Activated CD8-positive, alpha-beta T cell treated with anti-CD3 and anti-CD28 coated beads, Interleukin-2, amount 10 ng/mL, durations not matched to agents 7 days and 5 days (primary cell): ENCODE measurements around the gene PRKCZ. TPM values are rescaled to one million over a fixed set of nuclear protein-coding genes. Genes with fewer than 3 reads are reported as not detected.

Experiments used
- ATAC-seq: fragments of 150-1000 bp; cut with Tn5 transposase; one replicate; pipeline ENCODE4 v1.10.0; 2021; ENCODE audit warnings: moderate library complexity
- CTCF ChIA-PET: fragments of 350-600 bp; sonication (Branson Sonifier 250); formaldehyde crosslinking; loops from one replicate; lab custom pipeline; 2021; ENCODE audit warnings: antibody characterized with exemption; lab: Charles Lee
- POLR2A ChIA-PET: fragments of 350-600 bp; sonication (Branson Sonifier 250); formaldehyde crosslinking; loops from one replicate; lab custom pipeline; 2021; ENCODE audit warnings: antibody characterized with exemption; lab: Charles Lee
- DNase-seq: peaks from one replicate; pipeline ENCODE4 v3.0.0-alpha.2; 2020
- H3K27ac Mint-ChIP-seq: one replicate; pipeline ENCODE4 v1.8.0; 2021; ENCODE audit warnings: mild to moderate bottlenecking, mixed read lengths
- H3K27me3 Mint-ChIP-seq: one replicate; pipeline ENCODE4 v1.8.0; 2021; ENCODE audit warnings: low read depth, mixed read lengths
- H3K36me3 Mint-ChIP-seq: one replicate; pipeline ENCODE4 v1.8.0; 2021; ENCODE audit warnings: low read depth, mixed read lengths
- H3K4me1 Mint-ChIP-seq: one replicate; pipeline ENCODE4 v1.8.0; 2021; ENCODE audit warnings: low read depth, mixed read lengths
- H3K4me3 Mint-ChIP-seq: one replicate; pipeline ENCODE4 v1.8.0; 2021; ENCODE audit warnings: mild to moderate bottlenecking, mixed read lengths
- H3K9me3 Mint-ChIP-seq: one replicate; pipeline ENCODE4 v1.8.0; 2022; ENCODE audit warnings: mixed read lengths; ENCODE audit not compliant: insufficient read depth
- total RNA-seq, 2 experiments: library from RNA; stranded (reverse); gene quantifications; one replicate each; pipeline ENCODE4 v1.2.3, GENCODE V29; 2021

Gene PRKCZ
- total RNA-seq, 2 experiments from 2014 or later, result 11.4 to 12.9 TPM

DNA sequence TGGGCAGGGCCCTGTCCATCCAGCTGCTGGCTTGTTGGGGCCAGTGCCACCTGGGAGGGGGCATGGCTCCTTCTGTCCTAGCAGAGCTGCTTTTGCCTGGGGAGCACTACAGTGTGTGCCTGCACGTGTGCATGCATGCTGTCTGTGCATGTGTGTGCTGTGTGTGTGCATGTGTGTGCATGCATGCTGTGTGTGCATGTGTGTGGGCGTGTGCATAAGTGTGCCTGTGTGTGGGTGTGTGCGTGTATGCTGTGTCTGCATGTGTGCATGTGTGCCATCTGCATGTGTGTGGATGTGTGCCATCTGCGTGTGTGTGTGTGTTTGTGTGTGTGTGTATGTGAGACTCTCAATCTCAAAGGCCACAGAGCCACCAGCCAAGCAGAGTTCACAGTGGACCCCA, 8.3 kb upstream of the PRKCZ start:
- no peak for DNase-seq
- Mint-ChIP-seq H3K4me1 (peaks cover 13% of the 10 kb centered on the region), H3K4me3 (no peak overlapping the region)

DNA sequence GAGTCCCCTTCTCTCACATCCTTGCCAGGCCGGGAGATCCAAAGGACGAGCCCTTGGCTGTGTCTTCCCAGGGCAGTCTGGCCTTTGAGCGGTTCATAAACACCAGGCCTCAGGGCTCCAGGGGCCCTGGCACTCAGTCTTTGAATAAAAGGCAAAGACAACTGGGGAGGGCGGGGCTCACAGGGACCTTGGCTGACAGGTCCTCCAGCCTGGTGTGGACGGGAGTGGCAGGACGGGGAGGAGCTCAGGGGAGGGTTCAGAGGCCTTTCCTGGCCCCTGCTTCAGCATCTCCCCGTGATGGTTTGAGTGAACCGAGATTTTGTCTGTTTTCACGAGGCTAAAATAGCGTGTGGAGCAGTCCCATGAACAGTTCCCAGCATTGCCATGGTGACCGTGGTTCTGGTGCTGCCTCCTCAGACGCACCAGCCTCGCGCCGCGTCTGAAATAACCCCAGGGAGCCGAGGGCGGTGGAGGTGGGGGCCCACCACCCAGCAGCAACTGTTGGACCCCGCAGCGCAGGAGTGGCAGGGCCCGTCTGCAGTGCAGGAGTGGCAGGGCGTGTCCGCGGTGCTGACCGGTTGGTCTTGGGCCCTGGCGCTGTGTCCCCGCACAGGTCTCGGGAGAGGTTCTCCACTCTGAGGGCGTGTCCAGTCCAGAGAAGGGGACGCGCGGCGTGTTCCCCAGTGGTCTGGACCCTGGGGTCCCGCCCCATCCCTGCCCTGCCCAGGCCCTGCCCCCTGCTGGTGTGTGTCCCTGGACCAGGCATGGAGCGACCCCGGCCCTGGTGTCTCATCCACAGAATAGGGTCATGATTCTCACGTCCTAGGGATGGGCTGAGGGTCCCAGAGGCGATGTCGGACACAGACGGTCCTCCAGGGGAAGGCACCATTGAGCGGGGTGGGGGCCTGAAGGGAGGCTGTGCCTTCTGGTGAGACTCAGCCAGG, 7.1 kb upstream of the PRKCZ start:
- Mint-ChIP-seq H3K27ac (no peak overlapping the region), H3K9me3 (no peaks in the 10 kb centered on the region), H3K27me3 (peaks cover 5% of the 10 kb centered on the region), H3K36me3 (no peaks in the 10 kb centered on the region), H3K4me1 (peaks cover 13% of the 10 kb centered on the region), H3K4me3 (no peak overlapping the region)
- ATAC-seq (no peak), DNase-seq (no peak)
- ChIA-PET POLR2A (interaction anchor here (0.8 kb wide), 1 partner anchor 99 kb away, joined by 3 read pairs; no protein-coding TSS in a partner anchor), CTCF (interaction anchor here (1.3 to 4.8 kb wide), 4 partner anchors 12 to 134 kb away, joined by 3 to 100 read pairs (median 10); no protein-coding TSS in a partner anchor)

More for the DNA sequence above, 8.3 kb upstream of the PRKCZ start:
- CTCF ChIA-PET, result interaction anchor here (1.3 to 2.7 kb wide), 2 partner anchors 10 to 132 kb away, joined by 3 to 7 read pairs; no protein-coding TSS in a partner anchor
- ATAC-seq, result no peak
- Mint-ChIP-seq H3K27ac (no peak overlapping the region), H3K36me3 (no peaks in the 10 kb centered on the region), H3K27me3 (peaks cover 5% of the 10 kb centered on the region), H3K9me3 (no peaks in the 10 kb centered on the region)
- POLR2A ChIA-PET, result no interaction called here

DNA sequence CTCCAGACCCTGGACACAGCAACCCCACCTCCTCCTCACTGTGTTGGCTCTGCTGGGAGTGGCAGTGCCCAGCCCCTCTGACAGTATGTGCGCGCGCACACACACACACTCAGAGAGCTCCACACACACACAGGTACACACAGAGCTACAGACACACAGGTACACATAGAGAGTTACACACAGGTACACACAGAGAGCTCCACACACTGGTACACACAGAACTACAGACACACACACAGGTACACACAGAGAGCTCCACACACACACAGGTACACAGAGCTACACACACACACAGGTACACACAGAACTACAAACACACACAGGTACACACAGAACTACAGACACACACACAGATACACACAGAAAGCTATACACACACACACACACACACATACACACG, 6.3 kb upstream of the PRKCZ start:
- H3K4me3 Mint-ChIP-seq, result no peak overlapping the region
- DNase-seq (no peak), ATAC-seq (no peak)
- H3K4me1 Mint-ChIP-seq, result peaks cover 17% of the 10 kb centered on the region
- H3K36me3 Mint-ChIP-seq, result no peaks in the 10 kb centered on the region
- peaks cover 9% of the 10 kb centered on the region for H3K27me3 Mint-ChIP-seq
- H3K9me3 Mint-ChIP-seq, result no peaks in the 10 kb centered on the region
- H3K27ac Mint-ChIP-seq, result peak overlapping the region; percentile 13
- ChIA-PET CTCF (interaction anchor here (1.1 to 4.8 kb wide), 15 partner anchors 9 to 138 kb away, joined by 3 to 100 read pairs (median 4); no protein-coding TSS in a partner anchor), POLR2A (interaction anchor here (0.5 to 1.1 kb wide), 2 partner anchors 146 to 151 kb away, joined by 3 to 4 read pairs; partner anchors contain the start of gene FAAP20)

DNA sequence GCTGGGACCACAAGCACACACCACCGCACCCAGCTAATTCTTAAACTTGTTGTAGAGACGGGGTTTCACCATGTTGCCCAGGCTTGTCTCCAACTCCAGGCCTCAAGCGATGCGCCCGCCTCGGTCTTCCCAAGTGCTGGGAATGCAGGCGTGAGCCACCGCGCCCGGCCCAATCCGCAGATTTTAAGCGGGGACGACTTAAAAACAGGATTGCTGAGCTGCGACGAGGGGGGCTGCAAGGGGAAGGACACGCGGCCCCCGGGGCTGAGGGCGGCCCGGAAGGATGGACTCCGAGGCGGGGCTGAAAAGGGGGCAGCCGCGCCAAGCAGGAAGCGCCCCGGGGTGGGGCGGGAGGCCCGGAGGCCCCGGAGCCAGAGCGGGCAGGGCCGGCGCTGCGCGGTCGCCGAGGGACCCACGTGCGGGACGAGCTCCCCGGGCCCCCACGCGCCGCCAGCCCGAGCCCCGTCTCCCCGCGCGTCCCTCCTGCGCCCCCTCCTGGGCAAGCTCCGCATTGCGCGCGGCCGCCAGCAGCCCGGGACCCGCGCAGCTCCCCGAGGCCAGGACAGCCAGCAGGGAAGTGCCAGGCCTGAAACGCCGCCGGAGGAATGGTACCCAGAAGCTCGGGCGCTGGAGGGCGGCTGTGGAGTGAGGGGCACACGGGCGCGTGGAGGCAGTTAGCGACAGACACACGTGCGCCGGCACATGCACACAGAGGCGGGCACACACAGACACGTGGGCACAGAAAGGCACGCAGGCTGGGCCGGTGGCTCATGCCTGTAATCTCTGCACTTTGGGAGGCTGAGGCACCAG, 5.5 kb upstream of the PRKCZ start:
- Mint-ChIP-seq H3K9me3 (no peaks in the 10 kb centered on the region), H3K4me3 (peak overlapping the region; percentile 42), H3K4me1 (peaks cover 24% of the 10 kb centered on the region), H3K27me3 (peaks cover 12% of the 10 kb centered on the region), H3K36me3 (no peaks in the 10 kb centered on the region), H3K27ac (no peak overlapping the region)
- DNase-seq (peak; percentile 77), ATAC-seq (peak; percentile 87)
- POLR2A ChIA-PET, result interaction anchor here (0.5 to 1.1 kb wide), 2 partner anchors 145 to 150 kb away, joined by 3 to 4 read pairs; partner anchors contain the start of gene FAAP20
- CTCF ChIA-PET, result interaction anchor here (0.6 to 4.8 kb wide), 36 partner anchors 8 to 373 kb away, joined by 3 to 100 read pairs (median 4); partner anchors contain the start of genes MORN1 and RER1

DNA sequence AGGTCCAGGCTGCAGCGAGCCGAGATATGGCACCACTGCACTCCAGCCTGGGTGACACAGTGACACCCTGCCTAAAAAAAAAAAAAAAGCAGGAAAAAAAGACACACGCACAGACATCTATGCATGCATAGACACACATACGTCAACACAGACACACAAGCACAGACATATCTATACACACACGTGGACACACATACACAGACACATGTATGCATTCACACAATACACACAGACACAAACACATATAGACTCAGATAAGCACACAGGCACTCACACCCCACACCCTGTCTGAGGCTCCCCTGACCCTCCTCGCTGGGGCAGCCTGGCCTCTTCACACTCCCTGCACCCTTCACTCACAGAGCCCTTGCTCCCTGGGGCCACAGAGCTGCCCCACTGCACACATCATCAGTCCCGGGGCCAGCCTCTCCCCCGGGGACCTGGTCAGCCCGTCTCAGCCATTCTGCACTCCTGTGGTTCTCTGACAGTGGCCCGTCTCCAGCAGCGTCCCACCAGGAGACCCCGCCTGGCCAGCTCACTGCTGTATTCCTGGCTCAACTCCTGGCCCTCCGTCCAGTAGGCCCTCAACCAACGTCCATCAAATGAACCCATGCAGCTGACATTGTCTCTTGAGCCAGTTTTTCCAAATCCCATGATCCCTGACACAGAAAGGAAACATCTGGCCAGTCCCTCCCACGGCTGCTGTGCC, 4.6 kb upstream of the PRKCZ start:
- no peak for DNase-seq
- Mint-ChIP-seq H3K27ac (no peak overlapping the region), H3K27me3 (peaks cover 12% of the 10 kb centered on the region), H3K36me3 (no peaks in the 10 kb centered on the region), H3K4me3 (peak overlapping the region; percentile 10), H3K9me3 (no peaks in the 10 kb centered on the region), H3K4me1 (peaks cover 24% of the 10 kb centered on the region)
- ATAC-seq, result no peak
- ChIA-PET POLR2A (no interaction called here), CTCF (interaction anchor here (0.6 to 4.8 kb wide), 23 partner anchors 10 to 346 kb away, joined by 3 to 100 read pairs (median 5); partner anchors contain the start of genes MORN1 and RER1)

DNA sequence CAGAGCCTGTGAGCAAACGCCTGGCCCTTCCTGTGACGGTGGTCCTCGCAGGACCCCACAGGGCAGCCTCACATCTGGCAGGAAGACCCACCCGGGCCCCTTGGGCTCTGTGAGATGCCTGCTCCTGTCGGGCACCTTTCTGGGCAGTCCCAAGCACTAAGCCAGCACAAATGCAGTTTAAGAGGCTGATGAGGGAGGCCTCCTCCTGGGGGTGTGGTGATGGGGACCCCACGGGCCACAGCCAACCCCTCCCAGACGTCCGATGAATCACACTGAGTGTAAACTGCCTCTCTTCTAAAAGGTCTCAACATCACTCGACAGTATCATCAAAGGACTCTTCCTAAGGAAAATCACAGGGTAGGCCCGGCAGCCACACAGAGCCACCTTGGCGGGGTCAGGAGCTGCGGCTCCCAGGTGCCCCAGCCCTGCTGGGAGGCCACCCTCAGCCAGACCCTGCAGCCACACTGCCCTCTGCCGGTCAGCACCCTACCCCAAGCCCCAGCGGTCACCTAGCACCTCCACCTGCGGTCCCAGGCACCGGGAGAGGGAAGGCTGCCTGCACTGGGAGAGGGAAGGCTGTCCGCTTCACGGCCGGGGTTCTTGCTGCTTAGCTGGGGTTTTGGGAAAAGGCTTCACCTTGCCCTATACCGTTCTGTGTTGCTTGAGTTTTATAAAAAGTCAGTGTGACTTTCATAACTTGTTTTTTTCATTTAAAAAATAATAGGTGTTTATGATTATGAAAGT, 3.9 kb upstream of the PRKCZ start:
- peaks cover 24% of the 10 kb centered on the region for H3K4me1 Mint-ChIP-seq
- no peak overlapping the region for H3K27ac Mint-ChIP-seq

DNA sequence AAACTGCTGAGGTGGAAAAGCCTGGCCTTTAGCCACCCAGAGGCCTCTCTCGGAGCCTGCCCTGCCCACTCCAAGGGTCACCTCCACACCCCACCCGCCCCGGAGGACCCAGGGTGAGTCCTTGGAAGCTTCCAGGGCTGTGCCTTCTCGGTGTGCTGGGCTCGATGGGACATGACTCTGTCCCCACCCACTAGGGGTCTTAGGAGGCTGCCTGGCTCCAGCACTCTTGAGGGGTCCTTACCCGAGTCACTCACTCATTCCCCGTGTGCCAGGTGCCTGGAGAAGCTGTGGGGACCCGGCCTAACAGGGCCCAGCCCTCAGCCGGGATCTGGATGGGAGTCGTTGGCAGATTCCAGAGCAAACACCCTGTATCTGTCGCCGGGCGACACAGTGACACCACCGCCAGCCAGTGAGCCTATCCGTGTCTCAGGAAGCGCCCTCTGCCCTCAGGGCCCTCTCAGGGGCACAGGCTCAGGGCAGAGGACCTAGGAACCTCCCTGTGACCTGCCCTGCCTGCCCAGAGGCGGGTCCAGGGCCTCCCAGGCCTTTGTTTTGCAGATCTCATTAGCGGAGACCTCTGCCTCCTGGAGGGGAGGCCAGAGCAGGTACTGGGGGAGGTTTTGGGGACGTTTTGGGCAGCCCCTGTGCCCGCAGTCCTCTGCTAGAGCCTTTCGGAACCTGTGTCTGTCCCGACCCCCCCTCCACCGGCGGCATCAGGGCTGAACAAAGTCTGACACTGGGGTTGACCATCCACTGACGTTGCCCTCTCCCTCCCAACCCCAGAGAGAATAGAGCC, 3.1 kb upstream of the PRKCZ start:
- ATAC-seq, result no peak
- no peaks in the 10 kb centered on the region for H3K9me3 Mint-ChIP-seq
- CTCF ChIA-PET, result interaction anchor here (4.8 kb wide), 1 partner anchor 86 kb away, joined by 100 read pairs; no protein-coding TSS in a partner anchor
- no peaks in the 10 kb centered on the region for H3K36me3 Mint-ChIP-seq
- DNase-seq, result no peak
- H3K27me3 Mint-ChIP-seq, result peaks cover 15% of the 10 kb centered on the region
- POLR2A ChIA-PET, result no interaction called here
- H3K27ac Mint-ChIP-seq, result no peak overlapping the region
- H3K4me1 Mint-ChIP-seq, result peaks cover 24% of the 10 kb centered on the region
- H3K4me3 Mint-ChIP-seq, result no peak overlapping the region

More for the DNA sequence above, 3.9 kb upstream of the PRKCZ start:
- Mint-ChIP-seq H3K9me3 (no peaks in the 10 kb centered on the region), H3K4me3 (no peak overlapping the region), H3K36me3 (no peaks in the 10 kb centered on the region), H3K27me3 (peaks cover 12% of the 10 kb centered on the region)
- DNase-seq (peak; percentile 65), ATAC-seq (no peak)
- ChIA-PET CTCF (interaction anchor here (1.7 to 4.8 kb wide), 3 partner anchors 10 to 130 kb away, joined by 5 to 100 read pairs (median 6); no protein-coding TSS in a partner anchor), POLR2A (no interaction called here)

DNA sequence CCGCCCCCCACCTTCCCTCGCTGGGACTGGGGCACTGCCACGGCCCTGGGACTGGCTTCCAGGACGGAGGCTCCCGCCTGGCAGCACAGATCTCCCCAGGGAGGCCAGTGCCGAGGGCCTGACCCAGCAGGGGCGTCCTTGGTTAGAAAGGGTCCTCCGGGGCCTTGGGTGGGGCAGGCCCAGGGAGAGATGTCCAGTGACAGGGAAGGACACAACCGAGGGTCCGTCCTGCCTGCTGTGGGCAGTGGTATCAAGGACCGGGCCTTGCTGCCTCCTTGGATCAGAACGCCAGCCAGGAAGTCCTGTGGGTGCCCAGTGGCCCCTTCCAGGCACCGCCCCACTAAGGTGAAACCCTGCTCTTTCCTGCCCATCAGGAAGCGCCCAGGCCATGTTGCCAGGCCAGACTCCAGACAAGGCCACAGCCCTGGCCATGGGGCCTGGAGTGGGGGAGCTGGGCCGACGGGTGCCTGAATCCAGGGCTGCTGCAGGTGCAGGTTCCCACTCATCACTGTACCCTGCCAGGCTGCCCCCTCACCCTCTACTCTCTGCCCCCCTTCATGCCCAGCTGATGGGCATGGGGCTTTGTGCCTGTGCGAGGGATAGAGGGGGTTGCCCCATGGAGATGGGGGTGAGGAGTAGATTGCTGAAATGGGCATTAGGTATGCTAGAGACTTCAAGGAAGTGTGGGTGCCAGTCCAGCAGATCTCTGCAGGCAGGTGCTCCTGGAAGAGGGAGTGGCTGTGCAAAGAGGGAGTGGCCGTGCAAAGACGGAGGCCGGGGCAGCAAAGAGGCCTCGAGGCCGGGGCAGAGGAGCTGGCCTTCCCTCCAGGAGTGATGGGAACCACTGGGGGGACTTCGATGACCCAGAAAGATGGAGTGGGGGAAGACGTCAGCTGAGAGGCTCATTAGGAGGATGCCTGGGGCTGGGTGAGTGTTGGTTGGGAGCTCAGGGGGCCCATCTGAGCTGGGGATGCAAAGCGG, 2.2 kb upstream of the PRKCZ start:
- Mint-ChIP-seq H3K4me3 (peak overlapping the region; percentile 24), H3K36me3 (no peaks in the 10 kb centered on the region), H3K27me3 (peaks cover 18% of the 10 kb centered on the region), H3K27ac (no peak overlapping the region), H3K9me3 (no peaks in the 10 kb centered on the region), H3K4me1 (peaks cover 24% of the 10 kb centered on the region)
- POLR2A ChIA-PET, result interaction anchor here (0.5 kb wide), 1 partner anchor 82 kb away, joined by 3 read pairs; no protein-coding TSS in a partner anchor
- DNase-seq (no peak), ATAC-seq (no peak)
- CTCF ChIA-PET, result interaction anchor here (0.9 kb wide), 1 partner anchor 103 kb away, joined by 4 read pairs; no protein-coding TSS in a partner anchor

DNA sequence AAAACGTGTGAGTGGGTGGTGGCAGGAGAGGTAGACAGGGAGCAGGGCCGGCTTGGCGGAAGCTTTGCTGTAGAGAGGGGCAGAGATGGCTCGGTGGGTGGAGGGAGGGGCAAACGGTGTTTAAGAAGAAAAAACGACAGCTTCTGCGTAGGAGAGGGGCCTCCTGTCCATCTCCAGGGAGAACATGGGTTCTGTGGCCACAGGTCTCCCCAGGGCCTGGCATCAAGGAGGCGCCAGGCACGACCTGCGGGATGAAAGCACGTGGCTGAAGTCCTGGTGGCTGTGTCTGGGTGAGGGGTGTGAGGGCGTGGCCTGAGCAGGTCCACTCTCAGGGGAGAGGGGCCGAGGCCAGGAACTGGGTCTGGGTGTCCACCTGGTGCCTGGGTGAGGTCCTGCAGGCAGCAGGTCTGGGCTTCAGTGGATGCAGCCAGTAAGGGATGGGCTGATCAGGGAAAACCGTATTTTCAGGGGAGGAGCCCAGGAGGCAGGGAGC, 940 bp upstream of the PRKCZ start:
- Mint-ChIP-seq H3K4me3 (peak overlapping the region; percentile 73), H3K9me3 (no peaks in the 10 kb centered on the region), H3K36me3 (no peaks in the 10 kb centered on the region), H3K4me1 (peaks cover 22% of the 10 kb centered on the region), H3K27me3 (peaks cover 16% of the 10 kb centered on the region), H3K27ac (peak overlapping the region; percentile 30)
- ATAC-seq (no peak), DNase-seq (no peak)
- POLR2A ChIA-PET, result interaction anchor here (0.6 kb wide), 1 partner anchor 392 kb away, joined by 3 read pairs; no protein-coding TSS in a partner anchor
- CTCF ChIA-PET, result interaction anchor here (0.9 kb wide), 1 partner anchor 105 kb away, joined by 4 read pairs; no protein-coding TSS in a partner anchor
